CD8-positive, alpha-beta memory T cell (primary cell): ENCODE measurements around the gene PLEKHA7. TPM values are rescaled to one million over a fixed set of nuclear protein-coding genes. Genes with fewer than 3 reads are reported as not detected.
"Not testable (repeated sequence)": the region's sequence is repeated elsewhere in the genome, so short reads cannot be mapped to it uniquely, and the experiment has no call there.

Experiments used
- CTCF ChIA-PET: fragments of 350-600 bp; sonication (Branson Sonifier 250); formaldehyde crosslinking; loops from one replicate; lab custom pipeline; 2021; ENCODE audit warnings: antibody characterized with exemption; lab: Charles Lee
- POLR2A ChIA-PET: fragments of 350-600 bp; sonication (Branson Sonifier 250); formaldehyde crosslinking; loops from one replicate; lab custom pipeline; 2021; ENCODE audit warnings: antibody characterized with exemption; lab: Charles Lee
- DNase-seq, 5 donors: peaks; one replicate each; pipeline versions ENCODE4 v3.0.0 to v3.0.0-alpha.2; 2020 to 2022; ENCODE audit warnings: mixed read lengths in 1 of 5
- H3K27ac ChIP-seq: one replicate; pipeline ENCODE4 v1.7.0; 2013; ENCODE audit warnings: low read depth, mild to moderate bottlenecking, low read length, moderate library complexity
- H3K27me3 ChIP-seq: 2 replicates; pipeline ENCODE4 v1.7.0; 2013; ENCODE audit warnings: low read length, mild to moderate bottlenecking; ENCODE audit not compliant: insufficient read depth, poor library complexity, severe bottlenecking
- H3K36me3 ChIP-seq: 2 replicates; pipeline ENCODE4 v1.7.0; 2013; ENCODE audit warnings: mild to moderate bottlenecking, low read length, moderate library complexity; ENCODE audit not compliant: insufficient read depth
- H3K4me1 ChIP-seq: 2 replicates; pipeline ENCODE4 v1.7.0; 2013; ENCODE audit warnings: mild to moderate bottlenecking, low read length, moderate library complexity; ENCODE audit not compliant: insufficient read depth
- H3K4me3 ChIP-seq: 2 replicates; pipeline ENCODE4 v1.7.0; 2013; ENCODE audit warnings: mild to moderate bottlenecking, low read length
- H3K9me3 ChIP-seq: 2 replicates; pipeline ENCODE4 v1.7.0; 2013; ENCODE audit warnings: mild to moderate bottlenecking, low read length
- H3K27ac Mint-ChIP-seq, 8 donors: one replicate each; pipeline ENCODE4 v1.8.0; 2020 to 2021; ENCODE audit warnings: mixed read lengths in 8 of 8, mild to moderate bottlenecking in 6 of 8, inconsistent platforms in 3 of 8, moderate library complexity in 3 of 8
- H3K27me3 Mint-ChIP-seq, 2 donors: one replicate each; pipeline ENCODE4 v1.8.0; 2020 to 2021; ENCODE audit warnings: mixed read lengths in 2 of 2, mild to moderate bottlenecking in 1 of 2, moderate library complexity in 1 of 2
- H3K36me3 Mint-ChIP-seq, 3 donors: one replicate each; pipeline ENCODE4 v1.8.0; 2020 to 2021; ENCODE audit warnings: mixed read lengths in 3 of 3, inconsistent platforms in 1 of 3, mild to moderate bottlenecking in 1 of 3
- H3K4me1 Mint-ChIP-seq, 3 donors: one replicate each; pipeline ENCODE4 v1.8.0; 2020 to 2021; ENCODE audit warnings: mixed read lengths in 3 of 3, inconsistent platforms in 1 of 3, mild to moderate bottlenecking in 1 of 3
- H3K4me3 Mint-ChIP-seq, 7 donors: one replicate each; pipeline ENCODE4 v1.8.0; 2020 to 2021; ENCODE audit warnings: mixed read lengths in 7 of 7, mild to moderate bottlenecking in 6 of 7, moderate library complexity in 4 of 7, inconsistent platforms in 2 of 7
- H3K9me3 Mint-ChIP-seq, 5 donors: one replicate each; pipeline ENCODE4 v1.8.0; 2020 to 2022; ENCODE audit warnings: mixed read lengths in 5 of 5, mild to moderate bottlenecking in 3 of 5, moderate library complexity in 2 of 5, inconsistent platforms in 1 of 5
- polyA plus RNA-seq: library from polyadenylated mRNA; unstranded; fragments of 300-500 nt; fragmentation: Illumina TruSeq; gene quantifications from one replicate; pipeline ENCODE4 v1.2.3, GENCODE V29; 2021
- total RNA-seq, 2 experiments: library from RNA; stranded (reverse); gene quantifications; one replicate each; pipeline ENCODE4 v1.2.3, GENCODE V29; 2021

PLEKHA7 gene
- total and polyA plus RNA-seq, 3 experiments from 2014 or later, result 4.1 to 6.6 (median 5.3) TPM

DNA sequence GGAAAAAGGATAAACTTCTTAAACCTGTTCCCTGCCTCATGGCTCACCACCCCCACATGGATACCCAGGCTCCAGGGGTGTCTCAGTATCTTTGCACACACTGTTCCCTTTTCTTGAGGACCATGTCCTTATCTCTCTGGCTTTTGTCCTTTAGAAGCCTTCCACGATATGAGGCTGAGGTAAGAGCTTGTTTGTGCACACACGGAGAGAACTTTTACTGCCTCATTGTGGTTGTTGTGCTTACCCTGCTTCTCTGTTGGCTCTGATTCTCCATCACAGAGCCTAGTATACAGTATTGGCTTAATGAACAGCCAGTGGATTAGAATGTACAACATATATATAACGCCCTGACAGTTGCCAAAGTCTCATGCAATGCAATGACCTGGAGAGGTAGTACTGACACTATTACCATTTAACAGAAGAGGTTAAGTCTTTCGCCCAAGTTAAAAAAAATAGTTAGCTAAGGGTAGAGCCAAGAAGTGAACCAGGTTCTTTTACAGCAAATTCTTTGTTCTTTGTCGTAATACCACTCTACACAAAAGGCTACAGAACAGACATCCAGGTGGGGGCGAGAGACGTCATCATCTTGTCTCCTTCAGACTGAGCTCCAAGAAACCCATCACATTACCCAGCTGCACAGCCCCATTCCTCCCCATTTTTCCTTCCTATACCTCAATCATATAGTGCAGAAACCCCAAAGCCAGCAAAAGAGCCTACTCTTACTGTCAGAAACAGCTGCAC lies 117.3 kb downstream of the PLEKHA7 start:
- Histone ChIP-seq H3K27ac (no peak overlapping the region), H3K4me3 (no peak overlapping the region), H3K36me3 (no peaks in the 10 kb centered on the region), H3K9me3 (no peaks in the 10 kb centered on the region), H3K4me1 (no peaks in the 10 kb centered on the region), H3K27me3 (no peaks in the 10 kb centered on the region)
- Mint-ChIP-seq H3K4me1 (peaks cover 1 to 2% (median 2%) of the 10 kb centered on the region in 3 donors), H3K9me3 (peaks cover 0 to 2% (median 0%) of the 10 kb centered on the region in 5 donors), H3K4me3 (no peak overlapping the region), H3K27me3 (peaks cover 2 to 8% of the 10 kb centered on the region in 2 donors), H3K36me3 (peaks cover 0 to 2% (median 0%) of the 10 kb centered on the region in 3 donors), H3K27ac (peak overlapping the region in 1 of 8 donors; percentile 30)
- ChIA-PET POLR2A (no interaction called here), CTCF (no interaction called here)
- DNase-seq, result no peak

DNA sequence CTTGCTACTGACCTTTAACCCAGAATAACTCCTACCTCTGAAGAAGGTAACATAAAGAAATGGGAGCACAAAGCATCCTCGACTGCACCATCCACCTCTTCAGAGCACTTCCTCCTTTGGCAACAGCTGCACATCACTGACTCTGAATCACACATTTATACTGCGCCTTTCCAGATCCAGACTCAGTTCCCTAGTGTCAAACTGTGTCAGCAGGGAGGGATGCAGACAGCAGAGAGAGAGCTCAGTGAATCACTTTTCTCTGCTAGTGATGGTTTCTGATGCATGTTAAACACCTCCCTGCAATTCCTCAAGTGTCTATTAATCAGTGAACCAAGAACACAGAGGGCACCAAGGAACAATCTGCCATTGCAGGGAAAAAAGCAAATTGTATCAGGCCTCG lies 118.9 kb downstream of the PLEKHA7 start:
- H3K4me3 Mint-ChIP-seq, result no peak overlapping the region
- H3K36me3 ChIP-seq, result no peaks in the 10 kb centered on the region
- ChIA-PET POLR2A (no interaction called here), CTCF (no interaction called here)
- peaks cover 0 to 6% (median 1%) of the 10 kb centered on the region in 5 donors for H3K9me3 Mint-ChIP-seq
- H3K9me3 ChIP-seq, result no peaks in the 10 kb centered on the region
- H3K4me3 ChIP-seq, result no peak overlapping the region
- H3K27ac Mint-ChIP-seq, result no peak overlapping the region
- H3K4me1 ChIP-seq, result no peaks in the 10 kb centered on the region
- H3K4me1 Mint-ChIP-seq, result no peaks in the 10 kb centered on the region
- no peaks in the 10 kb centered on the region for H3K27me3 ChIP-seq
- H3K36me3 Mint-ChIP-seq, result peaks cover 0 to 2% (median 1%) of the 10 kb centered on the region in 3 donors
- H3K27me3 Mint-ChIP-seq, result peaks cover 2 to 8% of the 10 kb centered on the region in 2 donors
- H3K27ac ChIP-seq, result no peak overlapping the region
- DNase-seq, result no peak

DNA sequence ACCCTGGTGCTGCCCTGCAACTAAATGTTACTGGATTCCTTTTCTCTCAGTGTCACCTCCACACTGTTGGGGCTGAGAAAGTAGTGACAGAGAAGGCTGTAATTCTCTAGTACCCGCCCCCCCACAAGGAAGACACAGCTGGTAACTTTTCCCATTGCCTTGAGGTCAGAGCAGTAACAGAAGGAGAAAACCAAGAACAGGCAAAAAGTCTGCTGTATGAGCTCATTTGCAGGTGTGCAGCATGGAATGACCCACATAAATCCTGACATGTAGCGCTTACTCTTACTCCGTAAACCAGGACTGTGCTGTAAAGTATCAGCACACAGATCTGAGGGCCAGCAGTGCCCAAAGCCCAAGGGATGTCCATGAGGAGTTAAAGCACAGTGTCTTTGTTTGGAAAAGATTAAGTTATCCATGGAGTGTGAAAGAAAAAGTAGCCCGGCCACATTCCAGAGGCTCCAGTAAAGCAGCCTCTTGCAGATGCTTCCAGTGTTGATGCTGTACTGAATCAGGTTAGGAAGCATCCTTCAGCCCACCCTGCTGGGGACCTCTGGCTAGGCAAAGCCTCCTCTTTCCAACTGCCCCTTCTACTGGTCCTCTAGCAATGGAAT lies 120.7 kb downstream of the PLEKHA7 start:
- H3K27ac Mint-ChIP-seq, result no peak overlapping the region
- ChIA-PET CTCF (no interaction called here), POLR2A (no interaction called here)
- Histone ChIP-seq H3K27me3 (no peaks in the 10 kb centered on the region), H3K4me1 (no peaks in the 10 kb centered on the region), H3K27ac (no peak overlapping the region), H3K4me3 (no peak overlapping the region), H3K36me3 (no peaks in the 10 kb centered on the region), H3K9me3 (no peaks in the 10 kb centered on the region)
- H3K4me1 Mint-ChIP-seq, result no peaks in the 10 kb centered on the region
- H3K27me3 Mint-ChIP-seq, result peaks cover 2 to 8% of the 10 kb centered on the region in 2 donors
- H3K36me3 Mint-ChIP-seq, result peaks cover 0 to 16% (median 2%) of the 10 kb centered on the region in 3 donors
- DNase-seq, result no peak
- peaks cover 3 to 19% (median 12%) of the 10 kb centered on the region in 5 donors for H3K9me3 Mint-ChIP-seq
- H3K4me3 Mint-ChIP-seq, result no peak overlapping the region

DNA sequence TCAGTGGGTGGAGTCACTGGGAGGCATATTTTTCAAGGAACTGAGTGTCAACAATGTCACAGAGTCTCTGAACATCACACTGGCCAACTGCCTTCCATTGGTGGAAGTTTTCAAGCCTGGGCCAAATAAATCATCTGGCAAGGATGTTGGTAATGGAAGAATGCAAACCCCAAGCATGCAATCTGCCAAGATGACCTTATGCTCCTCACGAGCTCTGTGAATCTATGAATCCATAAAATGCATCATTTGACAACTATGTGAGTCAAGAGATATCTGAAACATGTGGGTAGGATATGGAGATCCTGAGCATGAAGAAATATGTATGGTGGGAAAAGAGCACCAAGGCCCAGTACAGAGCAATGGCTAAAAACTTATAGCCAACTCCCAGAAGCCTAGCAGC lies 122.2 kb downstream of the PLEKHA7 start:
- DNase-seq, result no peak
- no peaks in the 10 kb centered on the region for H3K36me3 ChIP-seq
- Mint-ChIP-seq H3K27ac (no peak overlapping the region), H3K27me3 (peaks cover 0 to 8% of the 10 kb centered on the region in 2 donors), H3K9me3 (peaks cover 3 to 19% (median 12%) of the 10 kb centered on the region in 5 donors), H3K4me3 (no peak overlapping the region), H3K36me3 (peaks cover 0 to 16% (median 2%) of the 10 kb centered on the region in 3 donors), H3K4me1 (no peaks in the 10 kb centered on the region)
- ChIA-PET POLR2A (no interaction called here), CTCF (no interaction called here)
- H3K27me3 ChIP-seq, result no peaks in the 10 kb centered on the region
- H3K4me3 ChIP-seq, result no peak overlapping the region
- H3K9me3 ChIP-seq, result no peaks in the 10 kb centered on the region
- H3K27ac ChIP-seq, result no peak overlapping the region
- H3K4me1 ChIP-seq, result no peaks in the 10 kb centered on the region

DNA sequence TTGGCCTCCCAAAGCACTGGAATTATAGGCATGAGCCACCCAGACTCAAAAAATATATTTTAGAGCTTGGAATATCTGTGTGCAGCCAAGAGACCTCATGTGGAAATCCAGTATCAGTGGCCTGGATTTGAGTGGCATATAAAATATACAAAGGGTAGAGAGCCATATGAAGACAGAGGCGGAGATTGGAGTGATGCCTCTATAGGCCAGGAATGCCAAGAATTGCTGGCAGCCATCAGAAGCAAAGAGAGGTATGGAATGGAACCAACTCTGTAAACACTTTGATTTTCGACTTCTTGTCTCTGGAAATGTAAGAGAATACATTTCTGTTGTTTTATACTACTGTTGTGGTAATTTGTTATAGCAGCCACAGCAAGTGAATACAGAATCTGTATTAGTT lies 123.0 kb downstream of the PLEKHA7 start:
- Histone ChIP-seq H3K4me1 (no peaks in the 10 kb centered on the region), H3K27me3 (no peaks in the 10 kb centered on the region), H3K4me3 (no peak overlapping the region), H3K9me3 (no peaks in the 10 kb centered on the region), H3K36me3 (no peaks in the 10 kb centered on the region), H3K27ac (no peak overlapping the region)
- no peak for DNase-seq
- Mint-ChIP-seq H3K27ac (no peak overlapping the region), H3K36me3 (peaks cover 0 to 16% (median 2%) of the 10 kb centered on the region in 3 donors), H3K4me3 (no peak overlapping the region), H3K27me3 (peaks cover 0 to 8% of the 10 kb centered on the region in 2 donors), H3K4me1 (no peaks in the 10 kb centered on the region), H3K9me3 (peaks cover 3 to 19% (median 12%) of the 10 kb centered on the region in 5 donors)
- POLR2A ChIA-PET, result no interaction called here
- CTCF ChIA-PET, result no interaction called here

DNA sequence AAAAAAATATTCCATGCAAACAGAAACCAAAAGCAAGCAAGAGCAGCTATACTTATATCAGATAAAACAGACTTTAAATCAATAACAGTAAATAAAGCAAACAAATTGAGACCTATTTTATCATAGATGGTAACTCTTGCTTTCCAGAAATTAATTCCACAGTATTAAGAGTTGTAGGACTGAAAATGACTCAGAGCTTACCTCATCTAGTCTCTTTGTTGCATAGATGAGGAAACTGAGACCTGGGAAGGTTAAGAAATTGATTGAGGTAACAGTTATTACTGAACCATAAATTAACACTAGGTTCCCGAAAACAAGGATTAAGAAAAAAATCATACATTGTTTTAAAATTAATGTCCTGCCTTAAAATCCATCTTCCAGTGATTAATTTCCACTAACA lies 123.8 kb downstream of the PLEKHA7 start:
- peaks cover 0 to 8% of the 10 kb centered on the region in 2 donors for H3K27me3 Mint-ChIP-seq
- DNase-seq, result no peak
- no peak overlapping the region for H3K27ac ChIP-seq
- no peaks in the 10 kb centered on the region for H3K36me3 ChIP-seq
- no peak overlapping the region for H3K27ac Mint-ChIP-seq
- no peaks in the 10 kb centered on the region for H3K9me3 ChIP-seq
- CTCF ChIA-PET, result no interaction called here
- no peaks in the 10 kb centered on the region for H3K4me1 Mint-ChIP-seq
- peaks cover 3 to 19% (median 12%) of the 10 kb centered on the region in 5 donors for H3K9me3 Mint-ChIP-seq
- H3K4me3 ChIP-seq, result no peak overlapping the region
- peaks cover 0 to 16% (median 2%) of the 10 kb centered on the region in 3 donors for H3K36me3 Mint-ChIP-seq
- no peaks in the 10 kb centered on the region for H3K27me3 ChIP-seq
- no peak overlapping the region for H3K4me3 Mint-ChIP-seq
- no peaks in the 10 kb centered on the region for H3K4me1 ChIP-seq
- POLR2A ChIA-PET, result no interaction called here

DNA sequence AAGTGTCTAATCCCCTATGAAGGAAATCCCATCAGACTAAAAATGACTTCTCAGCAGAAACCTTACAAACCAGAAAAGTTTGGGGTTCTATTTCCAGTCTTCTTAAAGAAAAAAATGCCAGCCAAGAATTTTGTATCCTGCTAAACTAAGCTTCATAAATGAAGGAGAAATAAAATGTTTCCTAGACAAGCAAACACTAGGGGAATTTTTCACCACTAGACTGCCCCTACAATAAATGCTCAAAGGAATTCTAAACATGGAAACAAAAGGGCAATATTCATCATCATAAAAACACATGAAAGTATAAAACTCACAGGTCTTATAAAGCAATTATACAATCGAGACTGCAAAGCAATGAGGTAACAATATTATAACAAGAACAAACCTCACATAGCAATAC lies 124.3 kb downstream of the PLEKHA7 start:
- no peak for DNase-seq
- Histone ChIP-seq H3K4me1 (no peaks in the 10 kb centered on the region), H3K36me3 (no peaks in the 10 kb centered on the region), H3K27ac (no peak overlapping the region), H3K9me3 (no peaks in the 10 kb centered on the region), H3K27me3 (no peaks in the 10 kb centered on the region), H3K4me3 (no peak overlapping the region)
- Mint-ChIP-seq H3K4me1 (no peaks in the 10 kb centered on the region), H3K36me3 (peaks cover 0 to 16% (median 2%) of the 10 kb centered on the region in 3 donors), H3K9me3 (peaks cover 3 to 19% (median 12%) of the 10 kb centered on the region in 5 donors), H3K27ac (no peak overlapping the region), H3K4me3 (no peak overlapping the region), H3K27me3 (peaks cover 0 to 8% of the 10 kb centered on the region in 2 donors)
- ChIA-PET POLR2A (no interaction called here), CTCF (no interaction called here)

DNA sequence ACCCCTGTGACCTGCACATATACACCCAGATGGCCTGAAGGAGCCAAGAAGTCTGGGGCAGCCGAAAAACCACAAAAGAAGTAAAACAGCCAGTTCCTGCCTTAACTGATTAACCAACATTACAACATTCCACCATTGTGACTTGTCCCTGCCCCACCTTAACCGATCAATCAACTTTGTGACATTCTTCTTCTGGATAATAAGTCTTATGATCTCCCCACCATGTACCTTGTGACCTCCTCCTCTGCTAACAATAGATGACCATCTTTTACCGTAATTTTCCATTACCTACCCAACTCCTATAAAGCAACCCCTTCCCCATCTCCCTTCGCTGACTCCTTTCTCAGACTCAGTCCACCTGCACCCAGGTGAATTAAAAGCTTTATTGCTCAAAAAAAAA lies 125.2 kb downstream of the PLEKHA7 start:
- CTCF ChIA-PET, H3K4me1 ChIP-seq, H3K27ac Mint-ChIP-seq, H3K4me3 ChIP-seq, H3K27ac ChIP-seq, H3K4me3 Mint-ChIP-seq, H3K27me3 ChIP-seq, DNase-seq, POLR2A ChIA-PET, H3K27me3 Mint-ChIP-seq, H3K36me3 ChIP-seq, H3K9me3 ChIP-seq, H3K4me1 Mint-ChIP-seq: not testable (repeated sequence)
- H3K36me3 Mint-ChIP-seq, result peaks cover 0 to 16% (median 2%) of the 10 kb centered on the region in 3 donors
- peaks cover 3 to 19% (median 12%) of the 10 kb centered on the region in 5 donors for H3K9me3 Mint-ChIP-seq
